Measurements from ENCODE around the gene RBM47. TPM values are rescaled to one million over a fixed set of nuclear protein-coding genes. Genes with fewer than 3 reads are reported as not detected.

The RBM47 gene
- total RNA-seq, 1 donor from 2014 or later: 41.1 TPM

- DNase-seq (ENCODE audit: low read depth): no peak
- H3K36me3 ChIP-seq (ENCODE audit: control insufficient read depth, insufficient read depth, low read length): no peaks in the 10 kb centered on the region
- H3K27me3 ChIP-seq (ENCODE audit: control insufficient read depth, insufficient read depth, low read length): no peaks in the 10 kb centered on the region
- no peak for TF ChIP-seq CTCF (IDR thresholded peaks at IDR 0.05; ENCODE audit: insufficient read depth, low read length, poor library complexity, severe bottlenecking)
- H3K4me3 ChIP-seq (ENCODE audit: low read depth, low read length): no peak overlapping the region
These were observed 36.2 kb upstream of the RBM47 start for GRCh38 chr4:40665842-40666241.

GRCh38 chr4:40662962-40663604, 33.4 kb upstream of the RBM47 start:
- H3K4me3 ChIP-seq (ENCODE audit: low read depth, low read length): peak overlapping the region; percentile 0
- H3K36me3 ChIP-seq (ENCODE audit: control insufficient read depth, insufficient read depth, low read length): no peaks in the 10 kb centered on the region
- no peaks in the 10 kb centered on the region for H3K27me3 ChIP-seq (ENCODE audit: control insufficient read depth, insufficient read depth, low read length)
- DNase-seq (ENCODE audit: low read depth): peak; percentile 75
- TF ChIP-seq CTCF (IDR thresholded peaks at IDR 0.05; ENCODE audit: insufficient read depth, low read length, poor library complexity, severe bottlenecking): no peak

- no peak overlapping the region for H3K4me3 ChIP-seq (ENCODE audit: low read depth, low read length)
- no peaks in the 10 kb centered on the region for H3K36me3 ChIP-seq (ENCODE audit: control insufficient read depth, insufficient read depth, low read length)
- no peak for DNase-seq (ENCODE audit: low read depth)
- no peaks in the 10 kb centered on the region for H3K27me3 ChIP-seq (ENCODE audit: control insufficient read depth, insufficient read depth, low read length)
- no peak for TF ChIP-seq CTCF (IDR thresholded peaks at IDR 0.05; ENCODE audit: insufficient read depth, low read length, poor library complexity, severe bottlenecking)
These were observed 32.1 kb upstream of the RBM47 start for GRCh38 chr4:40661803-40662202.

- no peak for TF ChIP-seq CTCF (IDR thresholded peaks at IDR 0.05; ENCODE audit: insufficient read depth, low read length, poor library complexity, severe bottlenecking)
These were observed 26.7 kb upstream of the RBM47 start for GRCh38 chr4:40656201-40656863.

GRCh38 chr4:40651280-40651679, 21.6 kb upstream of the RBM47 start:
- H3K4me3 ChIP-seq (ENCODE audit: low read depth, low read length): no peak overlapping the region
- no peak for TF ChIP-seq CTCF (IDR thresholded peaks at IDR 0.05; ENCODE audit: insufficient read depth, low read length, poor library complexity, severe bottlenecking)
- no peaks in the 10 kb centered on the region for H3K27me3 ChIP-seq (ENCODE audit: control insufficient read depth, insufficient read depth, low read length)
- DNase-seq (ENCODE audit: low read depth): no peak
- H3K36me3 ChIP-seq (ENCODE audit: control insufficient read depth, insufficient read depth, low read length): no peaks in the 10 kb centered on the region

More at GRCh38 chr4:40656201-40656863, 26.7 kb upstream of the RBM47 start:
- DNase-seq (ENCODE audit: low read depth): no peak
- Histone ChIP-seq H3K36me3 (ENCODE audit: control insufficient read depth, insufficient read depth, low read length) (no peaks in the 10 kb centered on the region), H3K27me3 (ENCODE audit: control insufficient read depth, insufficient read depth, low read length) (no peaks in the 10 kb centered on the region), H3K4me3 (ENCODE audit: low read depth, low read length) (no peak overlapping the region)

Data from kidney epithelial cell (primary cell).